Panc1 (cell line): Measurements from ENCODE around the gene PDK4. TPM values are rescaled to one million over a fixed set of nuclear protein-coding genes. Genes with fewer than 3 reads are reported as not detected.

Experiments
- ATAC-seq: fragments of 200-7000 bp; cut with Tn5 transposase; 2 replicates; pipeline ENCODE4 v1.9.1; 2020; ENCODE audit warnings: mild to moderate bottlenecking, moderate library complexity
- BruUV-seq: library from RNA; stranded (reverse); fragments of 400-500 nt; replicated peaks from 2 replicates; lab custom pipeline; 2021; lab: Mats Ljungman, UMichigan
- CTCF ChIA-PET: fragments of 300-600 bp; sonication (Branson Sonifier 250); formaldehyde crosslinking; loops from one replicate; lab custom pipeline; 2022; ENCODE audit warnings: antibody characterized with exemption; lab: Charles Lee
- POLR2A ChIA-PET: fragments of 300-600 bp; sonication (Branson Sonifier 250); formaldehyde crosslinking; loops from one replicate; lab custom pipeline; 2022; ENCODE audit warnings: antibody characterized with exemption; lab: Charles Lee
- DNase-seq: peaks from one replicate; pipeline ENCODE4 v3.0.0-alpha.2; 2010; ENCODE audit warnings: low read depth, low spot score
- H3K27ac ChIP-seq: 2 replicates; pipeline ENCODE4 v1.5.1; 2011; ENCODE audit warnings: mild to moderate bottlenecking, low read length, inconsistent platforms
- H3K27me3 ChIP-seq: fragments of 200-500 bp; sonication (Bioruptor generic); 2 replicates; pipeline ENCODE4 v1.6.0; 2014; ENCODE audit warnings: low read length, inconsistent platforms; ENCODE audit not compliant: control insufficient read depth, insufficient read depth
- H3K36me3 ChIP-seq: fragments of 200-500 bp; sonication (Bioruptor generic); 2 replicates; pipeline ENCODE4 v1.5.1; 2014; ENCODE audit warnings: inconsistent platforms, mild to moderate bottlenecking, low read length, moderate library complexity; ENCODE audit not compliant: control insufficient read depth, insufficient read depth
- H3K4me1 ChIP-seq: 2 replicates; pipeline ENCODE4 v1.5.1; 2011; ENCODE audit warnings: inconsistent platforms, mild to moderate bottlenecking, low read length, moderate library complexity; ENCODE audit not compliant: control insufficient read depth, insufficient read depth
- H3K4me3 ChIP-seq, 2 experiments: 2 replicates each; pipeline ENCODE4 v1.5.1; 2011 to 2012; ENCODE audit warnings: low read depth in 2 of 2, low read length in 2 of 2, mild to moderate bottlenecking in 2 of 2, inconsistent platforms in 1 of 2, moderate library complexity in 1 of 2
- H3K9me3 ChIP-seq: fragments of 200-500 bp; sonication (Bioruptor generic); 2 replicates; pipeline ENCODE4 v1.5.1; 2014; ENCODE audit warnings: low read depth, mild to moderate bottlenecking, inconsistent platforms, low read length, moderate library complexity; ENCODE audit not compliant: control insufficient read depth, insufficient read depth
- POLR2AphosphoS5 ChIP-seq: IDR thresholded peaks from 2 replicates; pipeline ENCODE4 v1.6.1; 2012; ENCODE audit warnings: mild to moderate bottlenecking, low read depth, low read length, moderate library complexity
- SIN3A ChIP-seq: IDR thresholded peaks from 2 replicates; pipeline ENCODE4 v1.6.1; 2012; ENCODE audit warnings: low read depth, mild to moderate bottlenecking, low read length, moderate library complexity, borderline replicate concordance; ENCODE audit not compliant: insufficient read depth
- TCF7L2 ChIP-seq: IDR thresholded peaks from 2 replicates; pipeline ENCODE4 v1.6.1; 2011; ENCODE audit warnings: mild to moderate bottlenecking, low read depth, low read length, inconsistent platforms
- in situ Hi-C: cut with HindIII; loops from 2 replicates; pipeline ENCODE4 v1.10.0; 2016; ENCODE audit warnings: low sequenced_read_pairs, low pct_unique_long_range_greater_than_20kb
- intact Hi-C: fragments of 100-400 bp; cut with micrococcal nuclease; formaldehyde crosslinking; loops from one replicate; pipeline ENCODE4 v1.10.0; 2022; ENCODE audit not compliant: unreplicated experiment
- total RNA-seq: library from RNA; stranded (reverse); gene quantifications from one replicate; pipeline ENCODE4 v1.2.1, GENCODE V29; 2021; ENCODE audit not compliant: unreplicated experiment
- TF ChIP-seq, protein P1 (sequence below): fragments of 450-650 bp; IDR thresholded peaks from 2 replicates; pipeline ENCODE4 v1.5.1; 2017; ENCODE audit warnings: mild to moderate bottlenecking
- TF ChIP-seq, protein P2 (sequence below), 2 experiments: IDR thresholded peaks; 2 replicates each; pipeline ENCODE4 v1.6.1; 2011 to 2012; ENCODE audit warnings: low read depth in 2 of 2, control low read depth in 1 of 2, low read length in 1 of 2, mild to moderate bottlenecking in 1 of 2, moderate library complexity in 1 of 2; ENCODE audit not compliant: insufficient read depth in 1 of 2

Gene PDK4
- total RNA-seq, 1 experiment from 2014 or later, result 1.4 TPM

DNA sequence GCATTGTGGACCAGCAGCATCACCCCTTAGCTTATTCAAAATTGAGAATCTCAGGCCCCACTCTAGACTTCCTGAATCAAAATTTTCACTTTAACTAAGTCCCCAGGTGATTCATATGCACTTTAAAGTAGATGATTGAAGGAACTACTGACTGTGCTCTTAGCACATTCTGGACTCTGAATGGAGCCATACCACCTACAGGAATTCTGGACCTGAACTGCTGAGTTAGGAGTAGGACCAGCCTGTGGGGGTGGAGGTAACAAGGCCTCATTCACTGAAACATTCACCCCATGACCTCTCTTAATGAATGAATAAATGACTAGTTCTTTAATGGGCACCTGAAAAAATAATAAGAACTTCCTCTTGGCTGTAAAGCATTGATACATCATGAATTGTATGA lies 7.3 kb downstream of the PDK4 start:
- Histone ChIP-seq H3K4me1 (no peaks in the 10 kb centered on the region), H3K27me3 (no peaks in the 10 kb centered on the region), H3K36me3 (no peaks in the 10 kb centered on the region), H3K4me3 (no peak overlapping the region), H3K9me3 (no peaks in the 10 kb centered on the region), H3K27ac (no peak overlapping the region)
- ChIA-PET CTCF (no interaction called here), POLR2A (no interaction called here)
- in situ Hi-C loops (no loop called here), intact Hi-C loops (no loop called here)
- ATAC-seq, result no peak
- TF ChIP-seq POLR2AphosphoS5, result no peak
- no peak for TF ChIP-seq SIN3A
- no peak for TF ChIP-seq TCF7L2
- TF ChIP-seq, protein P1, sequence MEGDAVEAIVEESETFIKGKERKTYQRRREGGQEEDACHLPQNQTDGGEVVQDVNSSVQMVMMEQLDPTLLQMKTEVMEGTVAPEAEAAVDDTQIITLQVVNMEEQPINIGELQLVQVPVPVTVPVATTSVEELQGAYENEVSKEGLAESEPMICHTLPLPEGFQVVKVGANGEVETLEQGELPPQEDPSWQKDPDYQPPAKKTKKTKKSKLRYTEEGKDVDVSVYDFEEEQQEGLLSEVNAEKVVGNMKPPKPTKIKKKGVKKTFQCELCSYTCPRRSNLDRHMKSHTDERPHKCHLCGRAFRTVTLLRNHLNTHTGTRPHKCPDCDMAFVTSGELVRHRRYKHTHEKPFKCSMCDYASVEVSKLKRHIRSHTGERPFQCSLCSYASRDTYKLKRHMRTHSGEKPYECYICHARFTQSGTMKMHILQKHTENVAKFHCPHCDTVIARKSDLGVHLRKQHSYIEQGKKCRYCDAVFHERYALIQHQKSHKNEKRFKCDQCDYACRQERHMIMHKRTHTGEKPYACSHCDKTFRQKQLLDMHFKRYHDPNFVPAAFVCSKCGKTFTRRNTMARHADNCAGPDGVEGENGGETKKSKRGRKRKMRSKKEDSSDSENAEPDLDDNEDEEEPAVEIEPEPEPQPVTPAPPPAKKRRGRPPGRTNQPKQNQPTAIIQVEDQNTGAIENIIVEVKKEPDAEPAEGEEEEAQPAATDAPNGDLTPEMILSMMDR, result no peak
- TF ChIP-seq, protein P2, sequence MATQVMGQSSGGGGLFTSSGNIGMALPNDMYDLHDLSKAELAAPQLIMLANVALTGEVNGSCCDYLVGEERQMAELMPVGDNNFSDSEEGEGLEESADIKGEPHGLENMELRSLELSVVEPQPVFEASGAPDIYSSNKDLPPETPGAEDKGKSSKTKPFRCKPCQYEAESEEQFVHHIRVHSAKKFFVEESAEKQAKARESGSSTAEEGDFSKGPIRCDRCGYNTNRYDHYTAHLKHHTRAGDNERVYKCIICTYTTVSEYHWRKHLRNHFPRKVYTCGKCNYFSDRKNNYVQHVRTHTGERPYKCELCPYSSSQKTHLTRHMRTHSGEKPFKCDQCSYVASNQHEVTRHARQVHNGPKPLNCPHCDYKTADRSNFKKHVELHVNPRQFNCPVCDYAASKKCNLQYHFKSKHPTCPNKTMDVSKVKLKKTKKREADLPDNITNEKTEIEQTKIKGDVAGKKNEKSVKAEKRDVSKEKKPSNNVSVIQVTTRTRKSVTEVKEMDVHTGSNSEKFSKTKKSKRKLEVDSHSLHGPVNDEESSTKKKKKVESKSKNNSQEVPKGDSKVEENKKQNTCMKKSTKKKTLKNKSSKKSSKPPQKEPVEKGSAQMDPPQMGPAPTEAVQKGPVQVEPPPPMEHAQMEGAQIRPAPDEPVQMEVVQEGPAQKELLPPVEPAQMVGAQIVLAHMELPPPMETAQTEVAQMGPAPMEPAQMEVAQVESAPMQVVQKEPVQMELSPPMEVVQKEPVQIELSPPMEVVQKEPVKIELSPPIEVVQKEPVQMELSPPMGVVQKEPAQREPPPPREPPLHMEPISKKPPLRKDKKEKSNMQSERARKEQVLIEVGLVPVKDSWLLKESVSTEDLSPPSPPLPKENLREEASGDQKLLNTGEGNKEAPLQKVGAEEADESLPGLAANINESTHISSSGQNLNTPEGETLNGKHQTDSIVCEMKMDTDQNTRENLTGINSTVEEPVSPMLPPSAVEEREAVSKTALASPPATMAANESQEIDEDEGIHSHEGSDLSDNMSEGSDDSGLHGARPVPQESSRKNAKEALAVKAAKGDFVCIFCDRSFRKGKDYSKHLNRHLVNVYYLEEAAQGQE (IDR thresholded peaks at IDR 0.05; ENCODE audit: insufficient read depth in 1 of 2, low read depth in 2 of 2, low read length in 1 of 2), result no peak
- no peak for DNase-seq
- no TSS peak for BruUV-seq

DNA sequence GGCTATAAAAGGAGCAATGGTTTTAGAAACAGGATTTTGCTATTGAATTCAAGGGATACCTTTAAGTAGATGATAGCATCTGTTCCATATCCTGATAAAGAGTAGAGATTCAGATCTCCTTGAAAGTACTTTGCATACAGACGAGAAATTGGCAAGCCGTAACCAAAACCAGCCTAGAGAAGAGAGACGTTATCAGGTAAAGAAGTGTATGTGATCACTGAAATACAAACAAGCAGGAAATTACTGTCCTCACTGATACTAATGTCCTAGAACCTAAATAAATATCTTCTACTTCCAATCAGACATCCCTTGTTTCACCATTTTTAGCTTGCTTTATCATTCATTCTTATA lies 9.4 kb downstream of the PDK4 start:
- TF ChIP-seq TCF7L2 (no peak), POLR2AphosphoS5 (no peak), SIN3A (no peak)
- TF ChIP-seq, protein P2 (IDR thresholded peaks at IDR 0.05; ENCODE audit: insufficient read depth in 1 of 2, low read depth in 2 of 2, low read length in 1 of 2), result no peak
- TF ChIP-seq, protein P1, result no peak
- no peak for DNase-seq
- CTCF ChIA-PET, result no interaction called here
- Histone ChIP-seq H3K4me1 (no peaks in the 10 kb centered on the region), H3K27ac (no peak overlapping the region), H3K27me3 (no peaks in the 10 kb centered on the region), H3K9me3 (no peaks in the 10 kb centered on the region), H3K4me3 (no peak overlapping the region), H3K36me3 (no peaks in the 10 kb centered on the region)
- POLR2A ChIA-PET, result no interaction called here
- in situ Hi-C loops, result no loop called here
- no TSS peak for BruUV-seq
- intact Hi-C loops, result no loop called here
- ATAC-seq, result no peak
